Mesenchymal stem cell (in vitro differentiated cells and primary cell): Measurements from ENCODE around the gene RASAL2.

Experiments
- DNase-seq: peaks from one replicate; pipeline ENCODE4 v3.0.0-alpha.2; 2013
- H2AFZ ChIP-seq: one replicate; pipeline ENCODE4 v1.6.1; 2013; ENCODE audit warnings: low read depth, mild to moderate bottlenecking, control low read depth, inconsistent platforms, low read length, moderate library complexity
- H2AK5ac ChIP-seq: 2 replicates; pipeline ENCODE4 v1.6.1; 2013; ENCODE audit warnings: low read length, moderate library complexity, mild to moderate bottlenecking, inconsistent platforms; ENCODE audit not compliant: severe bottlenecking
- H2BK120ac ChIP-seq: one replicate; pipeline ENCODE4 v1.6.1; 2013; ENCODE audit warnings: low read depth, mild to moderate bottlenecking, inconsistent platforms, low read length, moderate library complexity
- H2BK12ac ChIP-seq, 2 experiments: one replicate each; pipeline ENCODE4 v1.6.1; 2013; ENCODE audit warnings: inconsistent platforms in 2 of 2, low read length in 2 of 2, mild to moderate bottlenecking in 2 of 2, moderate library complexity in 2 of 2, control low read depth in 1 of 2
- H2BK15ac ChIP-seq: one replicate; pipeline ENCODE4 v1.6.1; 2013; ENCODE audit warnings: mild to moderate bottlenecking, low read depth, inconsistent platforms; ENCODE audit not compliant: poor library complexity, severe bottlenecking
- H2BK5ac ChIP-seq: 2 replicates; pipeline ENCODE4 v1.6.1; 2013; ENCODE audit warnings: low read depth, mild to moderate bottlenecking, low read length, control low read depth, inconsistent platforms; ENCODE audit not compliant: poor library complexity, severe bottlenecking
- H3K14ac ChIP-seq, 2 experiments: one replicate each; pipeline ENCODE4 v1.6.1; 2013; ENCODE audit warnings: inconsistent platforms in 2 of 2, low read length in 2 of 2, control low read depth in 1 of 2, mild to moderate bottlenecking in 1 of 2, moderate library complexity in 1 of 2
- H3K18ac ChIP-seq, 2 experiments: one replicate each; pipeline ENCODE4 v1.6.1; 2013; ENCODE audit warnings: inconsistent platforms in 2 of 2, low read length in 2 of 2, control low read depth in 1 of 2, low read depth in 1 of 2, mild to moderate bottlenecking in 1 of 2
- H3K23ac ChIP-seq, 2 experiments: one replicate each; pipeline ENCODE4 v1.6.1; 2013; ENCODE audit warnings: inconsistent platforms in 2 of 2, low read length in 2 of 2, mild to moderate bottlenecking in 2 of 2, moderate library complexity in 2 of 2, control low read depth in 1 of 2
- H3K27ac ChIP-seq: 2 replicates; pipeline ENCODE4 v1.5.1; 2013; ENCODE audit warnings: mild to moderate bottlenecking, moderate library complexity, low read length, control low read depth, inconsistent platforms; ENCODE audit not compliant: poor library complexity, severe bottlenecking
- H3K27me3 ChIP-seq, 2 experiments: 2 replicates each; pipeline versions ENCODE4 v1.6.1 to v1.7.0; 2013; ENCODE audit warnings: low read length in 2 of 2, mild to moderate bottlenecking in 2 of 2, moderate library complexity in 2 of 2, control low read depth in 1 of 2, inconsistent platforms in 1 of 2; ENCODE audit not compliant: control insufficient read depth in 1 of 2, insufficient read depth in 1 of 2
- H3K36me3 ChIP-seq, 2 experiments: 2 replicates each; pipeline versions ENCODE4 v1.6.1 to v1.7.0; 2013; ENCODE audit warnings: low read length in 2 of 2, control low read depth in 1 of 2, inconsistent platforms in 1 of 2, low read depth in 1 of 2, mild to moderate bottlenecking in 1 of 2; ENCODE audit not compliant: insufficient read depth in 2 of 2, control insufficient read depth in 1 of 2
- H3K4ac ChIP-seq, 2 experiments: one replicate each; pipeline ENCODE4 v1.6.1; 2013; ENCODE audit warnings: inconsistent platforms in 2 of 2, low read length in 2 of 2, mild to moderate bottlenecking in 2 of 2, moderate library complexity in 2 of 2, control low read depth in 1 of 2, low read depth in 1 of 2
- H3K4me1 ChIP-seq: 2 replicates; pipeline ENCODE4 v1.6.1; 2013; ENCODE audit warnings: low read depth, low read length, control low read depth; ENCODE audit not compliant: control insufficient read depth, insufficient read depth
- H3K4me2 ChIP-seq: 2 replicates; pipeline ENCODE4 v1.6.1; 2013; ENCODE audit warnings: low read length, mild to moderate bottlenecking, inconsistent platforms; ENCODE audit not compliant: poor library complexity, severe bottlenecking
- H3K4me3 ChIP-seq, 2 experiments: 2 replicates each; pipeline versions ENCODE4 v1.5.1 to v1.7.0; 2013; ENCODE audit warnings: low read length in 2 of 2, mild to moderate bottlenecking in 2 of 2, control low read depth in 1 of 2, low read depth in 1 of 2; ENCODE audit not compliant: insufficient read depth in 1 of 2
- H3K79me1 ChIP-seq: replicated peaks from 2 replicates; pipeline ENCODE4 v1.6.1; 2013; ENCODE audit warnings: mild to moderate bottlenecking, control low read depth, low read length, inconsistent platforms; ENCODE audit not compliant: poor library complexity, severe bottlenecking
- H3K9ac ChIP-seq: 2 replicates; pipeline ENCODE4 v1.7.0; 2013; ENCODE audit warnings: mild to moderate bottlenecking, low read length, moderate library complexity
- H3K9me3 ChIP-seq: 2 replicates; pipeline ENCODE4 v1.7.0; 2013; ENCODE audit warnings: mild to moderate bottlenecking, low read length; ENCODE audit not compliant: control insufficient read depth
- H4K8ac ChIP-seq: one replicate; pipeline ENCODE4 v1.6.1; 2013; ENCODE audit warnings: inconsistent platforms, mild to moderate bottlenecking, low read length, moderate library complexity
- H4K91ac ChIP-seq: one replicate; pipeline ENCODE4 v1.6.1; 2013; ENCODE audit warnings: mild to moderate bottlenecking, low read length, inconsistent platforms
- WGBS: methylation state at CpG from one replicate; pipeline ENCODE4 v1.1.7; 2013; ENCODE audit warnings: mixed read lengths; 5-methylcytosine and 5-hydroxymethylcytosine counted together

RASAL2 gene

DNA sequence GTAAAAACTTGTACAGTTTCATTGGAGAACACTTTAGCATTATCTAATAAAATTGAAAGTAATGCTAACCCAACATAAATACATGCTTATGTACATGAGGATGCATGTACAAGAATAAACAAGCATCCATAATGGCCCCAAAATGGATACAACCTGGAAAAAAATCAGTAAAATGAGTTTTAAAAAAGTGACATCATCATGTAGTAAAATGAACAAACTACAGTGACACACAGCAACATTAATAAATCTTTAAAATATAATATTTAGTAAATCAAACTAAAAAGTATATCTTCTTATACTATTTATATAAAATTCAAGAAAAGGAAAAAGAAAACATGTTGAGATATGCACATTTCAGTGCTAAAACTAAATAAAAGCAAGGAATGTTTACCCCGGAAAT lies 262.4 kb downstream of the RASAL2 start:
- no peak overlapping the region for H3K4ac ChIP-seq
- no peaks in the 10 kb centered on the region for H3K9me3 ChIP-seq
- H2AFZ ChIP-seq = no peak overlapping the region
- H3K18ac ChIP-seq = no peak overlapping the region
- no peak overlapping the region for H2BK12ac ChIP-seq
- H3K9ac ChIP-seq = no peak overlapping the region
- H3K4me2 ChIP-seq = no peak overlapping the region
- H3K14ac ChIP-seq = no peak overlapping the region
- no peak overlapping the region for H4K8ac ChIP-seq
- H3K79me1 ChIP-seq = peaks cover 20% of the 10 kb centered on the region
- no peak overlapping the region for H4K91ac ChIP-seq
- no peak overlapping the region for H3K23ac ChIP-seq
- H2BK120ac ChIP-seq = no peak overlapping the region
- H2BK5ac ChIP-seq = no peak overlapping the region
- no peak overlapping the region for H2AK5ac ChIP-seq
- H3K4me1 ChIP-seq = no peaks in the 10 kb centered on the region
- no peak overlapping the region for H2BK15ac ChIP-seq
- DNase-seq = no peak
- no peaks in the 10 kb centered on the region for H3K27me3 ChIP-seq
- peaks cover 0 to 3% of the 10 kb centered on the region in 2 experiments for H3K36me3 ChIP-seq
- no peak overlapping the region for H3K27ac ChIP-seq
- 100% methylated on average over 1 of the region's 1 CpG for WGBS
- no peak overlapping the region for H3K4me3 ChIP-seq

DNA sequence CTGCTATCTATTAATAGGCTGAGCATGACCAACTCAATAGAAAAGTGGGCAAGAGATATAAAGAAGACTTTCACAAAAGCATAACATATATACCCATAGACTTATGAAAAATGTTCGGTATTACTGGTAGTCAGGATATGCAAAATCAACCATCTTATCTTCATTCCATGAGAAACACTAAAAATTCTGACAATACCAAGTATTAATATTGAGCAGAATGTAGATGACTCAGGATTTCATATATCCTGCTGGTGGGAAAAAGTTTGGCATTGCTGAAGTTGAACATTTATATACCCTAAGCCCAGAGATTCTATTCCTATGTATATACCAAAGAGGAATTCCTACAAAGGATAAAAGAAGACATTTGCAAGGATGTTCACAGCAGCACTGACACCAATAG lies 264.6 kb downstream of the RASAL2 start:
- Histone ChIP-seq H4K91ac (no peak overlapping the region), H3K27me3 (no peaks in the 10 kb centered on the region), H4K8ac (no peak overlapping the region), H2BK15ac (no peak overlapping the region), H3K9me3 (no peaks in the 10 kb centered on the region), H3K4ac (no peak overlapping the region), H3K4me1 (no peaks in the 10 kb centered on the region), H3K23ac (no peak overlapping the region), H2BK120ac (no peak overlapping the region), H3K4me3 (no peak overlapping the region), H3K14ac (no peak overlapping the region), H3K27ac (no peak overlapping the region), H2BK12ac (no peak overlapping the region), H3K79me1 (peaks cover 14% of the 10 kb centered on the region), H2AFZ (no peak overlapping the region), H2AK5ac (no peak overlapping the region), H3K36me3 (no peaks in the 10 kb centered on the region), H3K4me2 (no peak overlapping the region), H3K18ac (no peak overlapping the region), H2BK5ac (no peak overlapping the region), H3K9ac (no peak overlapping the region)
- WGBS = no CpG with 5 or more reads among the region's 1 CpG
- no peak for DNase-seq

DNA sequence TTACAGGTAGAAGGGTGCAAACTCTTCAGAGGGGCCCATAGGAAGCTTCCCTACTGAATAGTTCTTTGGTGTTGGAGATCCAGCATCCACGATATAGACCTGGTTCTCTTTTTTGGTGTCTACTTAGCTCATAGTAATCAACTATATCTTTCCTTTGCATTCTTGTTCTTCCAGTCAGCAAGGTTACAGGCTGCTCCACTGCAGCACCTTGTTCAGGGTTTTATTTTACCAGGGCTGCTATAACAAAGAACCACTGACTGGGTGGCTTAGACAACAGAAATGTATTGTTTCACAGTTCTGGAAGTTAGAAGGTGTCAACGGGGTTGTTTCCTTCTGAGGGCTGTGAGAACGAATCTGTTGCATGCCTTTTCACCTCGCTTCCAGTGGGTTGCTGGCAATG lies 266.5 kb downstream of the RASAL2 start:
- Histone ChIP-seq H2BK5ac (no peak overlapping the region), H3K9ac (no peak overlapping the region), H2AK5ac (no peak overlapping the region), H3K4me1 (peaks cover 1% of the 10 kb centered on the region), H2BK120ac (no peak overlapping the region), H3K23ac (no peak overlapping the region), H2BK15ac (no peak overlapping the region), H3K18ac (no peak overlapping the region), H3K4me2 (no peak overlapping the region), H3K27me3 (no peaks in the 10 kb centered on the region), H3K27ac (no peak overlapping the region), H2BK12ac (no peak overlapping the region), H3K4ac (no peak overlapping the region), H3K9me3 (no peaks in the 10 kb centered on the region), H3K36me3 (no peaks in the 10 kb centered on the region), H3K14ac (no peak overlapping the region), H2AFZ (no peak overlapping the region), H3K79me1 (peaks cover 15% of the 10 kb centered on the region), H4K91ac (no peak overlapping the region), H4K8ac (no peak overlapping the region), H3K4me3 (no peak overlapping the region)
- WGBS = 91% methylated on average over 4 of the region's 4 CpGs
- DNase-seq = no peak

GRCh38 chr1:178361847-178362246 lies 267.9 kb downstream of the RASAL2 start:
- no peak overlapping the region for H2AK5ac ChIP-seq
- H3K23ac ChIP-seq = no peak overlapping the region
- H4K91ac ChIP-seq = no peak overlapping the region
- no peak overlapping the region for H3K4ac ChIP-seq
- no peak overlapping the region for H3K9ac ChIP-seq
- H2BK120ac ChIP-seq = no peak overlapping the region
- H3K4me2 ChIP-seq = no peak overlapping the region
- no peak overlapping the region for H2BK15ac ChIP-seq
- no peaks in the 10 kb centered on the region for H3K36me3 ChIP-seq
- H3K79me1 ChIP-seq = peaks cover 17% of the 10 kb centered on the region
- no peaks in the 10 kb centered on the region for H3K27me3 ChIP-seq
- H2BK5ac ChIP-seq = no peak overlapping the region
- H3K9me3 ChIP-seq = no peaks in the 10 kb centered on the region
- no peak overlapping the region for H3K27ac ChIP-seq
- H2BK12ac ChIP-seq = no peak overlapping the region
- WGBS = 100% methylated on average over 4 of the region's 6 CpGs
- no peak overlapping the region for H3K4me3 ChIP-seq
- H3K4me1 ChIP-seq = peaks cover 2% of the 10 kb centered on the region
- DNase-seq = no peak
- H3K18ac ChIP-seq = no peak overlapping the region
- no peak overlapping the region for H3K14ac ChIP-seq
- no peak overlapping the region for H2AFZ ChIP-seq
- H4K8ac ChIP-seq = no peak overlapping the region
